Glutamatergic neuron (in vitro differentiated cells): ENCODE measurements around the gene HTD2. TPM values are rescaled to one million over a fixed set of nuclear protein-coding genes. Genes with fewer than 3 reads are reported as not detected.
"Not testable (repeated sequence)": the region's sequence is repeated elsewhere in the genome, so short reads cannot be mapped to it uniquely, and the experiment has no call there.

Source experiments
- DNase-seq: peaks from one replicate; pipeline ENCODE4 v3.0.0; 2022
- H3K27ac Mint-ChIP-seq: one replicate; pipeline ENCODE4 v1.8.0; 2020; ENCODE audit warnings: mild to moderate bottlenecking, mixed read lengths, inconsistent platforms; ENCODE audit not compliant: unreplicated experiment
- H3K27me3 Mint-ChIP-seq: one replicate; pipeline ENCODE4 v1.8.0; 2020; ENCODE audit warnings: mild to moderate bottlenecking, moderate library complexity, mixed read lengths, inconsistent platforms; ENCODE audit not compliant: unreplicated experiment
- H3K36me3 Mint-ChIP-seq: one replicate; pipeline ENCODE4 v1.8.0; 2020; ENCODE audit warnings: mild to moderate bottlenecking, mixed read lengths, inconsistent platforms; ENCODE audit not compliant: unreplicated experiment
- H3K4me1 Mint-ChIP-seq: one replicate; pipeline ENCODE4 v1.8.0; 2020; ENCODE audit warnings: mild to moderate bottlenecking, low read depth, mixed read lengths, inconsistent platforms; ENCODE audit not compliant: unreplicated experiment
- H3K4me3 Mint-ChIP-seq: one replicate; pipeline ENCODE4 v1.8.0; 2020; ENCODE audit warnings: mild to moderate bottlenecking, mixed read lengths, inconsistent platforms; ENCODE audit not compliant: unreplicated experiment
- H3K9me3 Mint-ChIP-seq: one replicate; pipeline ENCODE4 v1.8.0; 2020; ENCODE audit warnings: mild to moderate bottlenecking, moderate library complexity, mixed read lengths, inconsistent platforms; ENCODE audit not compliant: unreplicated experiment
- CTCF ChIP-seq: fragments of 200-600 bp; sonication (generic); IDR thresholded peaks from one replicate; pipeline ENCODE4 v1.5.0; 2021; ENCODE audit not compliant: partially characterized antibody, unreplicated experiment
- total RNA-seq: library from RNA; stranded (reverse); fragmentation: NEBNext Ultra II Directional; extraction: Animal tissue kit (Norgen Biotek cat#: 25700); gene quantifications from one replicate; pipeline ENCODE4 v1.2.1, GENCODE V29; 2021; ENCODE audit not compliant: unreplicated experiment

HTD2 gene
- total RNA-seq, 1 donor from 2014 or later: 7.4 TPM

- Mint-ChIP-seq H3K27me3 (peaks cover 8% of the 10 kb centered on the region), H3K36me3 (peaks cover 3% of the 10 kb centered on the region), H3K4me1 (no peaks in the 10 kb centered on the region), H3K9me3 (peaks cover 2% of the 10 kb centered on the region), H3K4me3 (peak overlapping the region; percentile 7), H3K27ac (peak overlapping the region; percentile 0)
- TF ChIP-seq CTCF: no peak
- no peak for DNase-seq
These were observed 28.2 kb downstream of the HTD2 start for GRCh38 chr3:58334506-58334884.

- TF ChIP-seq CTCF: no peak
- H3K36me3 Mint-ChIP-seq: peaks cover 3% of the 10 kb centered on the region
- H3K4me3 Mint-ChIP-seq: no peak overlapping the region
- H3K27ac Mint-ChIP-seq: no peak overlapping the region
- no peaks in the 10 kb centered on the region for H3K4me1 Mint-ChIP-seq
- peaks cover 2% of the 10 kb centered on the region for H3K9me3 Mint-ChIP-seq
- no peak for DNase-seq
- peaks cover 8% of the 10 kb centered on the region for H3K27me3 Mint-ChIP-seq
These were observed 29.3 kb downstream of the HTD2 start for GRCh38 chr3:58335652-58335947.

GRCh38 chr3:58336135-58336882 lies 30.0 kb downstream of the HTD2 start:
- H3K4me1 Mint-ChIP-seq: no peaks in the 10 kb centered on the region
- DNase-seq: no peak
- H3K4me3 Mint-ChIP-seq: no peak overlapping the region
- H3K27me3 Mint-ChIP-seq: peaks cover 5% of the 10 kb centered on the region
- no peak overlapping the region for H3K27ac Mint-ChIP-seq
- no peak for TF ChIP-seq CTCF
- H3K9me3 Mint-ChIP-seq: peaks cover 2% of the 10 kb centered on the region
- H3K36me3 Mint-ChIP-seq: no peaks in the 10 kb centered on the region

GRCh38 chr3:58337190-58337589 lies 30.9 kb downstream of the HTD2 start:
- Mint-ChIP-seq H3K4me3 (no peak overlapping the region), H3K36me3 (no peaks in the 10 kb centered on the region), H3K27ac (no peak overlapping the region), H3K4me1 (no peaks in the 10 kb centered on the region), H3K9me3 (peaks cover 2% of the 10 kb centered on the region), H3K27me3 (peaks cover 5% of the 10 kb centered on the region)
- DNase-seq: no peak
- no peak for TF ChIP-seq CTCF

GRCh38 chr3:58339146-58339545 lies 32.8 kb downstream of the HTD2 start:
- DNase-seq, H3K4me1 Mint-ChIP-seq, H3K27me3 Mint-ChIP-seq, H3K4me3 Mint-ChIP-seq, H3K36me3 Mint-ChIP-seq, H3K27ac Mint-ChIP-seq, H3K9me3 Mint-ChIP-seq: not testable (repeated sequence)
